Suprapubic skin (tissue), 3 donors: ENCODE measurements around the gene LILRA2.

Experiments used
- CTCF ChIP-seq, 2 donors: fragments of 200-600 bp in 1 of 2; fragments of 450-650 bp in 1 of 2; sonication (generic) in 1 of 2; IDR thresholded peaks; one replicate each; pipeline ENCODE4 v1.5.1; 2016 to 2019; ENCODE audit warnings: antibody characterized with exemption in 2 of 2, mild to moderate bottlenecking in 1 of 2, moderate library complexity in 1 of 2
- EP300 ChIP-seq: sonication (generic); formaldehyde crosslinking; IDR thresholded peaks from one replicate; pipeline ENCODE4 v1.6.1; 2017; ENCODE audit warnings: antibody characterized with exemption

- TF ChIP-seq CTCF (IDR thresholded peaks at IDR 0.05): no peak
- TF ChIP-seq EP300: no peak
These were observed 59.8 kb downstream of the LILRA2 start for GRCh38 chr19:54633401-54633800.
